GM19395 (cell line): Measurements from ENCODE around the gene CSRNP2.
"Not testable (repeated sequence)": the region's sequence is repeated elsewhere in the genome, so short reads cannot be mapped to it uniquely, and the experiment has no call there.

Experiments
- ATAC-seq: cut with Tn5 transposase; IDR thresholded peaks from one replicate; pipeline ENCODE4 v1.9.1; 2021; ENCODE audit warnings: mild to moderate bottlenecking, moderate library complexity; ENCODE audit not compliant: unreplicated experiment

The CSRNP2 gene

DNA sequence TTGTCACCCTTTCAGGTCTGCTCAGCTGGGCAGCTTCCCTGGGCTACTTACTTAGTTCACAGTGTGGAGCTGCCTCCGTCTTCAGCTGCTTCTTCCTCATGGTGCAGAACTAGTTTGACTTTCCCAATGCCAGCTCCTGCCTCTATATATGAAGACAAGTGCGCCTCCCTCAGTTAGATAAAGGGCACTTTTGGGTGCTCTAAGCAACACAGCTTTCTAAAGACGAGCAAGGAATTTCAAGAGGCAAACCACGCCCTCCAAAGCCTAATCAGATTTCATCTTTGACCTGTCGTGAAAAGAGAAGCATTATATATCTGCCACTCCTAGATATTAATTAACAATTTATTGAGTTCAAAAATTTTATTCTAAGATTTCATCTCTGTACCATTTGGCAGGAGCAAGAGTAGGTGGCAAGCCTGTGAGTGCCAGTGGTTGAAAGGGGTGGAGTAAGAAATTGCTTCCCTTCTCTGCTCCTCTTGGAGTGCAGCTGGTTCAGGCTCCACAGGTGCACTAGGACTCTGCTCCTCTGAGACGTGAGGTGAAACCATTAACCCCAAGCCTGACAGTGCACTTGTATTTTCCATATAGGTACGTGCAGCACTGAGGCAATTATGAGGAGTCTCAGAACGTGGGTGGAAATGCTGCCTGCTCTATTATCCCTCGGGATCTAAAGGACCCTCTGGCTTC is 55.1 kb downstream of the CSRNP2 start:
- ATAC-seq = no peak

- ATAC-seq = no peak
Observed at GRCh38 chr12:51027342-51027835, 56.0 kb downstream of the CSRNP2 start.

DNA sequence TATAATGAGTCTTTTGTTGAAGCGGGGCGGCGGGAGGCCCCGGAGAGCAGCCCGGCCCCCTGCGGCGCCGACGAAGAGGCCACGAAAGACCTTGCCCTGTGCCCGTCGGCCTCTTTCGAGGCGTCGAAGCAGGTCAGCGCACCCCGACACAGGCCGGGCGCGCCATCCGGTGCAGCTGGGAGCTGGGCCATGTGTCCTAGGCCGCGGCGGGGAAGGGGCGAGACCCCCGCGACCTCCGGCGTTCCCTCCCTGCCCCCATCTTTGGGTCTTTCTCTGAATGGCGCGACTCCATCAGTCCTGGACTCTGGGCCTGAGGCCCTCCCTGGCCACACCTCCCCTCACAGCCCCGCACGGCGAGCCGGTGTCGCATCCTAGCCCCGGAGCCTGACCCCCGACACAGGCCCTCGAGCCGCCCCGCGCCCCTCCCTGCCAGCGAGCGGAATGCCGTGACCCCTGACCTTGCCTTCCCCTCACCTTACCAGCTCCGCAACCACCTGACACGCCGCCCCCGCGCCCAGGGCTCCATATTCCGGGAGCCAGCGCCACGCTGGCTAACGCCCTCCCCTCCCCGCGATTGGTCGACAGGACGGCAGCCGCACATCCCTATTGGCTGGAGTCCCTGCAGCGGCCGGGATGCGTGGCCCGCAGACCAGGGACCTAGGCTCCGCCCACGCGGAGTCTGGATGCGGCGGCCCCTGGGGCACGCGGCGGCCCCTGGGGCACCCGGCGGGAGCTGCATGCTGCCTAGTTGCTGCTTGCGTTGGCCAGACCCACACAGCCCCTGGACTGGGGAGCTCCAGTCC is 57.4 kb downstream of the CSRNP2 start, which contains the start of gene SLC11A2:
Gene SLC11A2, minus strand, starts transcription at position 549 of the 803 bp plus-strand sequence. CDS start 15,656 bp downstream, outside the sequence.
- peak; percentile 86 for ATAC-seq

DNA sequence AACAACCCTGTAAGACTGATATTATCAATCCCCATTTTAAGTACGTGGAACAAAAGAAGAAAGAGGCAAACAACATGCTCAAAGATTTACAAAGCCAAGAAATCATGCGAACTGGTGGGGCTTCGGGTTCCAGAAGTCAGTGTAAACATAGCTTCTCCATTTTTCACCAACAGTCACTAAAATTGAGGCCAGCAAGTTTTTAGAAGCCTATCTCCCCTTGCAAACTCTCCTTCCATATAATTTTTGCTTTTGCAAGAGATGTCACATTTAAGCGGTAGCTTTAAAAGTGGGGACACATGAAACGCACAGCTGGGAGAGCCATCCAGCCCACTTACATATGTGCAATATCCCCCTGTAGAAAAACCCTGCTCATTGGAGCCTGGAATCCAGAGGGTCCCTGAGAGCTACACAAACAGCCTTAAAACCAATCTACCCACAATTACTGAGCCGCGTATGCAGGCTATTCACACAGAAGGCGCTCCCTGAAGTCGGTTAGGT is 58.0 kb downstream of the CSRNP2 start:
- no peak for ATAC-seq

- ATAC-seq = no peak
Observed at GRCh38 chr12:51023625-51024382, 59.6 kb downstream of the CSRNP2 start.

- no peak for ATAC-seq
Observed at GRCh38 chr12:51021694-51022093, 61.7 kb downstream of the CSRNP2 start.

GRCh38 chr12:51020448-51021182 is 62.8 kb downstream of the CSRNP2 start:
- no peak for ATAC-seq

DNA sequence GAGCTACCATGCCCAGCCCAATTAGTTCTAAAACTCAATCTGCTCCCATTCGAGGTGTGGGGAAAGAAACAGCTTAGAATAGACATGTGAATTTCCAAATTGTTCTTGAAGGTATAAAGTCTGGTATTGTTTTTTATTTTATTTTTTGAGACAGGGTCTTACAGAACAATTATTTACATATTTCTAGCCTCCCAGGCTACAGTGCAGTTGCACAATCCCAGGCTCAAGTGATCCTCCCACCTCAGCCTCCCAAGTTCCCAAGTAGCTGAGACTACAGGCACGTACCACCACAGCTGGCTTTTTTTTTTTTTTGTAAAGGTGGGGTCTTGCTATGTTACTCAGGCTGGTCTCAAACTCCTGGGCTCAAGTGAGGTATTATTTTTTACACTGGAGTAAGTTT is 63.5 kb downstream of the CSRNP2 start:
- ATAC-seq = no peak

- no peak for ATAC-seq
Observed at GRCh38 chr12:51018956-51019355, 64.4 kb downstream of the CSRNP2 start.

- ATAC-seq = no peak
Observed at GRCh38 chr12:51017452-51017851, 65.9 kb downstream of the CSRNP2 start.

- ATAC-seq = not testable (repeated sequence)
Observed at GRCh38 chr12:51014467-51014866, 68.9 kb downstream of the CSRNP2 start.

GRCh38 chr12:51013441-51013840 is 70.0 kb downstream of the CSRNP2 start:
- ATAC-seq = no peak

GRCh38 chr12:51012570-51013236 is 70.7 kb downstream of the CSRNP2 start:
- no peak for ATAC-seq

GRCh38 chr12:51011955-51012354 is 71.4 kb downstream of the CSRNP2 start:
- ATAC-seq = no peak
